Epithelial cell of prostate (primary cell): Measurements from ENCODE around the gene ERVFRD-1.
A peak's percentile ranks its signal among the peaks of the same experiment; 100 is the strongest.

Experiments
- DNase-seq: peaks from one replicate; pipeline ENCODE4 v3.0.0-alpha.2; 2011; ENCODE audit warnings: low read depth, low spot score
- H3K27ac ChIP-seq: fragments of 450-650 bp; 2 replicates; pipeline ENCODE4 v1.5.1; 2017; ENCODE audit warnings: mild to moderate bottlenecking

The ERVFRD-1 gene

GRCh38 chr6:11130605-11131004 is 19.1 kb upstream of the ERVFRD-1 start:
- H3K27ac ChIP-seq = no peak overlapping the region
- no peak for DNase-seq

GRCh38 chr6:11129908-11130565 is 18.5 kb upstream of the ERVFRD-1 start:
- no peak overlapping the region for H3K27ac ChIP-seq
- DNase-seq = no peak

GRCh38 chr6:11128608-11129007 is 17.1 kb upstream of the ERVFRD-1 start:
- no peak overlapping the region for H3K27ac ChIP-seq
- DNase-seq = no peak

- DNase-seq = no peak
- H3K27ac ChIP-seq = no peak overlapping the region
Measured at GRCh38 chr6:11126876-11127275, 15.4 kb upstream of the ERVFRD-1 start.

- no peak overlapping the region for H3K27ac ChIP-seq
- DNase-seq = no peak
Measured at GRCh38 chr6:11123978-11124377, 12.5 kb upstream of the ERVFRD-1 start.

GRCh38 chr6:11122380-11122779 is 10.9 kb upstream of the ERVFRD-1 start:
- H3K27ac ChIP-seq = no peak overlapping the region
- DNase-seq = no peak

- H3K27ac ChIP-seq = no peak overlapping the region
- no peak for DNase-seq
Measured at GRCh38 chr6:11121851-11122250, 10.3 kb upstream of the ERVFRD-1 start.

- DNase-seq = no peak
- peak overlapping the region; percentile 36 for H3K27ac ChIP-seq
Measured at GRCh38 chr6:11120271-11121005, 8.9 kb upstream of the ERVFRD-1 start.

GRCh38 chr6:11115808-11116536 is 4.4 kb upstream of the ERVFRD-1 start:
- DNase-seq = peak; percentile 58

GRCh38 chr6:11113038-11113437 is 1.5 kb upstream of the ERVFRD-1 start:
- no peak overlapping the region for H3K27ac ChIP-seq
- no peak for DNase-seq

More at GRCh38 chr6:11115808-11116536, 4.4 kb upstream of the ERVFRD-1 start:
- H3K27ac ChIP-seq = peak overlapping the region; percentile 33

- no peak overlapping the region for H3K27ac ChIP-seq
- DNase-seq = no peak
Measured at GRCh38 chr6:11111769-11112437, 378 bp upstream of the ERVFRD-1 start.

GRCh38 chr6:11108726-11109125 is 2.8 kb downstream of the ERVFRD-1 start:
- no peak overlapping the region for H3K27ac ChIP-seq
- DNase-seq = no peak

- DNase-seq = no peak
Measured at GRCh38 chr6:11103065-11103464, 8.5 kb downstream of the ERVFRD-1 start.

GRCh38 chr6:11101417-11101816 is 10.1 kb downstream of the ERVFRD-1 start:
- no peak for DNase-seq
- H3K27ac ChIP-seq = no peak overlapping the region

More at GRCh38 chr6:11103065-11103464, 8.5 kb downstream of the ERVFRD-1 start:
- H3K27ac ChIP-seq = no peak overlapping the region

- DNase-seq = no peak
- H3K27ac ChIP-seq = no peak overlapping the region
Measured at GRCh38 chr6:11098004-11098403, 13.5 kb downstream of the ERVFRD-1 start.

GRCh38 chr6:11097476-11097875 is 14.0 kb downstream of the ERVFRD-1 start:
- no peak for DNase-seq
- no peak overlapping the region for H3K27ac ChIP-seq

GRCh38 chr6:11096109-11096508 is 15.4 kb downstream of the ERVFRD-1 start:
- DNase-seq = peak; percentile 29
- H3K27ac ChIP-seq = peak overlapping the region; percentile 84

- DNase-seq = no peak
- peak overlapping the region; percentile 84 for H3K27ac ChIP-seq
Measured at GRCh38 chr6:11094941-11095340, 16.6 kb downstream of the ERVFRD-1 start.

- H3K27ac ChIP-seq = peak overlapping the region; percentile 84
- DNase-seq = no peak
Measured at GRCh38 chr6:11094411-11094851, 17.1 kb downstream of the ERVFRD-1 start.

- peak; percentile 81 for DNase-seq
- H3K27ac ChIP-seq = peak within 1 kb of the TSS; percentile 84
Measured at GRCh38 chr6:11093626-11094410, 17.7 kb downstream of the ERVFRD-1 start, which contains the start of gene SMIM13. TSS of gene SMIM13 (plus strand) at chr6:11093834. CDS start at chr6:11094314, 480 bp downstream.
